Progenitor cell of endocrine pancreas (in vitro differentiated cells): Measurements from ENCODE around the gene PHKB. TPM values are rescaled to one million over a fixed set of nuclear protein-coding genes. Genes with fewer than 3 reads are reported as not detected.

Experiments
- DNase-seq: peaks from one replicate; pipeline ENCODE4 v3.0.0; 2021; ENCODE audit warnings: low spot score; ENCODE audit not compliant: unreplicated experiment
- H3K27ac Mint-ChIP-seq: 2 replicates; pipeline ENCODE4 v1.8.0; 2021; ENCODE audit warnings: mild to moderate bottlenecking, moderate library complexity, mixed read lengths
- H3K27me3 Mint-ChIP-seq: 2 replicates; pipeline ENCODE4 v1.8.0; 2021; ENCODE audit warnings: mixed read lengths
- H3K36me3 Mint-ChIP-seq: 2 replicates; pipeline ENCODE4 v1.8.0; 2022; ENCODE audit warnings: mixed read lengths; ENCODE audit not compliant: insufficient read depth
- H3K4me1 Mint-ChIP-seq: 2 replicates; pipeline ENCODE4 v1.8.0; 2021; ENCODE audit warnings: low read depth, mixed read lengths
- H3K4me3 Mint-ChIP-seq: 2 replicates; pipeline ENCODE4 v1.8.0; 2021; ENCODE audit warnings: low read depth, mild to moderate bottlenecking, moderate library complexity, mixed read lengths
- H3K9me3 Mint-ChIP-seq: 2 replicates; pipeline ENCODE4 v1.8.0; 2021; ENCODE audit warnings: low read depth, mixed read lengths
- total RNA-seq: library from RNA; stranded (reverse); gene quantifications from 2 replicates; pipeline ENCODE4 v1.2.1, GENCODE V29; 2021
- TF ChIP-seq, protein P1 (sequence below): fragments of 200-600 bp; sonication (generic); IDR thresholded peaks from one replicate; pipeline ENCODE4 v1.5.0; 2021; ENCODE audit warnings: antibody characterized with exemption, mild to moderate bottlenecking; ENCODE audit not compliant: unreplicated experiment

Gene PHKB
- total RNA-seq, 1 donor from 2014 or later: 94.1 TPM

DNA sequence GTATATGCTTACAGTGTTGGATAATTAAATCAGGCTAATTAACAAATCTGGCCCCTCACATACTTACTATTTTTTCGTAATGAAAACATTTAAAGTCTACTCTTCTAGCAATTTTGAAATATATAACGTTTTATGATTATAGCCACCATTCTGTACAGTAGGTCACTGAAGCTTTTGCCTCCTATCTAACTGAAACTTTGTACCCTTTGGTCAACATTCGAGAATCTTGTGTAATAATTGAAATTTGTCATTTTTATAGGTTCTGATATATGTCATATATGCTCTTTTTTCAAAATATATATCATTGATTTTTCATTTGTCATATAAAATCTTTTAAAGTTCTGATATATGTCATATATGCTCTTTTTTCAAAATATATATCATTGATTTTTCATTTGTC lies 12.7 kb downstream of the PHKB start:
- TF ChIP-seq, protein P1, sequence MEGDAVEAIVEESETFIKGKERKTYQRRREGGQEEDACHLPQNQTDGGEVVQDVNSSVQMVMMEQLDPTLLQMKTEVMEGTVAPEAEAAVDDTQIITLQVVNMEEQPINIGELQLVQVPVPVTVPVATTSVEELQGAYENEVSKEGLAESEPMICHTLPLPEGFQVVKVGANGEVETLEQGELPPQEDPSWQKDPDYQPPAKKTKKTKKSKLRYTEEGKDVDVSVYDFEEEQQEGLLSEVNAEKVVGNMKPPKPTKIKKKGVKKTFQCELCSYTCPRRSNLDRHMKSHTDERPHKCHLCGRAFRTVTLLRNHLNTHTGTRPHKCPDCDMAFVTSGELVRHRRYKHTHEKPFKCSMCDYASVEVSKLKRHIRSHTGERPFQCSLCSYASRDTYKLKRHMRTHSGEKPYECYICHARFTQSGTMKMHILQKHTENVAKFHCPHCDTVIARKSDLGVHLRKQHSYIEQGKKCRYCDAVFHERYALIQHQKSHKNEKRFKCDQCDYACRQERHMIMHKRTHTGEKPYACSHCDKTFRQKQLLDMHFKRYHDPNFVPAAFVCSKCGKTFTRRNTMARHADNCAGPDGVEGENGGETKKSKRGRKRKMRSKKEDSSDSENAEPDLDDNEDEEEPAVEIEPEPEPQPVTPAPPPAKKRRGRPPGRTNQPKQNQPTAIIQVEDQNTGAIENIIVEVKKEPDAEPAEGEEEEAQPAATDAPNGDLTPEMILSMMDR: no peak
- H3K27me3 Mint-ChIP-seq: no peaks in the 10 kb centered on the region
- no peak for DNase-seq
- peaks cover 3% of the 10 kb centered on the region for H3K36me3 Mint-ChIP-seq
- H3K4me3 Mint-ChIP-seq: no peak overlapping the region
- H3K9me3 Mint-ChIP-seq: no peaks in the 10 kb centered on the region
- no peak overlapping the region for H3K27ac Mint-ChIP-seq
- H3K4me1 Mint-ChIP-seq: no peaks in the 10 kb centered on the region

DNA sequence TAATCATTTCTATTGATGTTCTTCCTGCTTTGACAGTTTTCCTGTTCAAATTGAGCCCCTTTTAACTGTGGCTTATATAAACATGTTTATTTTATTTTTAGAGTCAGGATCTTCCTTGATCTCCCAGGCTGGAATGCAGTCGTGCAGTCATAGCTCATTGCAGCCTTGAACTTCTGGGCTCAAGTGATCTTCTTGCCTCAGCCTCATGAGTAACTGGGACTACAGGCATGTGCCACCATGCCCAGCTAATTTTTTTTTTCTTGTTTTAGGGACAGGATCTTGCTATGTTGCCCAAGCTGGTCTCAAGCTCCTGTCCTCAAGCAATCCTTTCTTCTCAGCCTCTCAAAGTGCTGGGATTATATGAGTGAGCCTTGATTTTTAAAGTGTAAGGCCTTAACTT lies 14.7 kb downstream of the PHKB start:
- no peaks in the 10 kb centered on the region for H3K27me3 Mint-ChIP-seq
- DNase-seq: no peak
- TF ChIP-seq, protein P1: no peak
- H3K27ac Mint-ChIP-seq: no peak overlapping the region
- H3K4me1 Mint-ChIP-seq: no peaks in the 10 kb centered on the region
- H3K9me3 Mint-ChIP-seq: no peaks in the 10 kb centered on the region
- peaks cover 3% of the 10 kb centered on the region for H3K36me3 Mint-ChIP-seq
- H3K4me3 Mint-ChIP-seq: no peak overlapping the region

DNA sequence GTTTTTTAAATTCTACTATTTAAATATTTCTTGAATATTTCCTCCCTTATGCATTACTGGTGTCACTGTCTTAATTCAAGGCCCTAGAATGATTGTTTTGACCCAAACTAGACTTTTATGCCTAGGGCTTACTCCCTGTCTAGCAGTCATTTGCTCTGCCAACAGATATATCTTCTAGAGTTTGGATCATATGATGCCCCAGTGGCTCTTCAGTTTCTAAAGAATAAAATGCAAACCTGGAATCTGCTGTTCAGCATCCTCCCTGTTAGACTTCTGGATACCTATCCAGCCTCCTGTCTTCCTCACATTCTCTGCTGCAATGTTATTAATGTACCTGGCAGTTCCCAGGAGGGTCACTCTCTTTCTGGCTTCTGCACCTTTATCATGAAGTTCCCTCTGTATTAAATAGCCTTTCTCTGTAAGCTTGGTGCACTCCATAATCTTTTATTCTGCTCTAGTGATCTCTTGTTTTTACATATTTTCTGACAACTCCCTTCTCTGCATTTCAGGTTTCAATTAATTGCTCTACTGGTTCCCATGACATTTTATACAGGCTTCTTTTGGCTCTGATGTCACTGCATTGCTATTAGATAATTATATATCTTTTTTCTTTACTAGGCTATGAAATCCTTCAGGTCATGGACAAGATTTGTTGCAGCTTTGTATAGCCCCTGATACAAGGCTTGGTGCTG lies 15.7 kb downstream of the PHKB start:
- H3K27ac Mint-ChIP-seq: no peak overlapping the region
- H3K4me1 Mint-ChIP-seq: no peaks in the 10 kb centered on the region
- no peaks in the 10 kb centered on the region for H3K36me3 Mint-ChIP-seq
- TF ChIP-seq, protein P1: no peak
- no peak overlapping the region for H3K4me3 Mint-ChIP-seq
- H3K9me3 Mint-ChIP-seq: no peaks in the 10 kb centered on the region
- no peaks in the 10 kb centered on the region for H3K27me3 Mint-ChIP-seq
- DNase-seq: no peak

DNA sequence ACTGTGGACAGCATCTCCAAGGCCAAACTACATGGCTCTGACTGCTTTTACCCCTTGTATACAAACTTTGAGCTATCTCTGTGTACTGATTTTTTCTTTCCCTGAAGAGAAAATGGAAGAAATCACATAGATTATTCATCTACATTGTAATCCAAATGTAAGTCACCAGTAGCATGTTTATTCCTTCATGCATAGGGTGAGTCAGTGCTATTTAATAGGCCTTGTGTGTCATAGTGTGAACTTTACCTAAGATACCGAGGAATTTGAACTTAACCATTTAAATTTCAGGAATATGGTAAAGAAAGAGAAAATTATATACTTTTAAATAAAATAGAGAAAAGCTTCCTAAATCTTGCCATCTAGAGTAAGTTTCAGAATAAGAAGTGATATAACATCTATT lies 16.5 kb downstream of the PHKB start:
- H3K9me3 Mint-ChIP-seq: no peaks in the 10 kb centered on the region
- no peak for DNase-seq
- no peaks in the 10 kb centered on the region for H3K4me1 Mint-ChIP-seq
- TF ChIP-seq, protein P1: no peak
- no peak overlapping the region for H3K27ac Mint-ChIP-seq
- H3K27me3 Mint-ChIP-seq: no peaks in the 10 kb centered on the region
- no peaks in the 10 kb centered on the region for H3K36me3 Mint-ChIP-seq
- H3K4me3 Mint-ChIP-seq: no peak overlapping the region

DNA sequence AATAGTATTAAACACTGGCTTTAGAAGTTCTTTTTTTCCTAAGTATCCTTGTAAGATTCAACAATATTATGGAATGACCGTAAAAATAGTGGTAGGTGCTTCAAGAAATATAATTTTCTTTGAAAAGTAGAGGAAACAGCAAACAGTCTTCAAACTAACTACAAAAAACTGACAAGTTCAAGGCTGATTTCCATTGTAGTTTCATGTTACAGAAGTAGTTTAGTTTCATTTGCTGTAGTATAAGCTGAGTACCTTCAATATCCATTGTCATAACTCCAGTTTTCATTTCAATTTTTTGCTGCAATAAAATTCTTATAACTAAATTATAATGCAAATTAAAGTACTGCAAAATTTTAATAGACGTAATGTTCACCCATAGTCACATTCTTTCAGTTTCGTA lies 19.3 kb downstream of the PHKB start:
- H3K9me3 Mint-ChIP-seq: no peaks in the 10 kb centered on the region
- no peaks in the 10 kb centered on the region for H3K27me3 Mint-ChIP-seq
- DNase-seq: no peak
- H3K4me1 Mint-ChIP-seq: no peaks in the 10 kb centered on the region
- TF ChIP-seq, protein P1: no peak
- H3K4me3 Mint-ChIP-seq: no peak overlapping the region
- peaks cover 1% of the 10 kb centered on the region for H3K36me3 Mint-ChIP-seq
- no peak overlapping the region for H3K27ac Mint-ChIP-seq
